ENCODE data around the gene PHACTR2. TPM values are rescaled to one million over a fixed set of nuclear protein-coding genes. Genes with fewer than 3 reads are reported as not detected.

The PHACTR2 gene
- total RNA-seq, 4 donors from 2014 or later, result 50.8 to 102 (median 65.1) TPM

DNA sequence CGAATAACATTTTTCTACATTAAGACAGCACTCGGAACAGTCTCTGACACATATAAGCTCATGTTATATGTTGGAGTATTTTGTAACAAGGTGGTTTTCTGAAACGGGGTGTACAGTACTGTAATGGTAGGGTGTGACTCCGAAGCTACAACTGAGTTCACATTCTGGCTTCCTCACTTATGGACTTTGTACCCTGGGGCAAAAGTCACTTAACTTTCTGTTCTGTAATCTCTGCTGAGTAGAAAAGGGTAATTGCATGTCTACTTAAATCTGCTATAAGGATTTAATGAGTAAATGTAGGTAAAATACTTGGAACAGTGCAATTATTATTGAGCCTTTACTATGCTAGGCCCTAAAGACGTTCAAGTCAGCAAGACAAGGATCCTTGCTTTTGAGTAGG, 160.6 kb downstream of the PHACTR2 start:
- TF ChIP-seq, protein P1, sequence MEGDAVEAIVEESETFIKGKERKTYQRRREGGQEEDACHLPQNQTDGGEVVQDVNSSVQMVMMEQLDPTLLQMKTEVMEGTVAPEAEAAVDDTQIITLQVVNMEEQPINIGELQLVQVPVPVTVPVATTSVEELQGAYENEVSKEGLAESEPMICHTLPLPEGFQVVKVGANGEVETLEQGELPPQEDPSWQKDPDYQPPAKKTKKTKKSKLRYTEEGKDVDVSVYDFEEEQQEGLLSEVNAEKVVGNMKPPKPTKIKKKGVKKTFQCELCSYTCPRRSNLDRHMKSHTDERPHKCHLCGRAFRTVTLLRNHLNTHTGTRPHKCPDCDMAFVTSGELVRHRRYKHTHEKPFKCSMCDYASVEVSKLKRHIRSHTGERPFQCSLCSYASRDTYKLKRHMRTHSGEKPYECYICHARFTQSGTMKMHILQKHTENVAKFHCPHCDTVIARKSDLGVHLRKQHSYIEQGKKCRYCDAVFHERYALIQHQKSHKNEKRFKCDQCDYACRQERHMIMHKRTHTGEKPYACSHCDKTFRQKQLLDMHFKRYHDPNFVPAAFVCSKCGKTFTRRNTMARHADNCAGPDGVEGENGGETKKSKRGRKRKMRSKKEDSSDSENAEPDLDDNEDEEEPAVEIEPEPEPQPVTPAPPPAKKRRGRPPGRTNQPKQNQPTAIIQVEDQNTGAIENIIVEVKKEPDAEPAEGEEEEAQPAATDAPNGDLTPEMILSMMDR (IDR thresholded peaks at IDR 0.05), result no peak
- DNase-seq (ENCODE audit: low spot score) (no peak), ATAC-seq (ENCODE audit: low FRiP score) (no peak)

DNA sequence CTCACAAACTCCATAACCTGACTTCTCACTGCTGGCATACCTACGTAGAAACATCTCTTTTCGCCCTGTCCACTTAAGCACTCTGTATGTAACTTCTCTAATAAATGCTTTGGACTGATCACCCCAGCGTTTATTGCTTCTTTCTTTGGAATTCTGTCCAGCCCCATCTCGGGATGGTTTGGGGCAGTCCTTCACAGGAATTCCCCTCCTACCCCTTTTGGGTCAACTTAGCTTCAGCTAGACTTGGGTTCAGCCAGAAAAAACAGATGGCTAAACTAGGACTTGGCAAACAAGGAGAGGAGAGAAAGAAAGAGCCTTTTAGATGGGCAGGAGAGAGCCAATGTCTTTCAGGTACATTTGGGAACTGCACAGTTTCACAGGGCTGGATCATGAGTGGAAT, 161.4 kb downstream of the PHACTR2 start:
- ATAC-seq (ENCODE audit: low FRiP score) (no peak), DNase-seq (ENCODE audit: low spot score) (no peak)
- TF ChIP-seq, protein P1 (IDR thresholded peaks at IDR 0.05), result no peak

DNA sequence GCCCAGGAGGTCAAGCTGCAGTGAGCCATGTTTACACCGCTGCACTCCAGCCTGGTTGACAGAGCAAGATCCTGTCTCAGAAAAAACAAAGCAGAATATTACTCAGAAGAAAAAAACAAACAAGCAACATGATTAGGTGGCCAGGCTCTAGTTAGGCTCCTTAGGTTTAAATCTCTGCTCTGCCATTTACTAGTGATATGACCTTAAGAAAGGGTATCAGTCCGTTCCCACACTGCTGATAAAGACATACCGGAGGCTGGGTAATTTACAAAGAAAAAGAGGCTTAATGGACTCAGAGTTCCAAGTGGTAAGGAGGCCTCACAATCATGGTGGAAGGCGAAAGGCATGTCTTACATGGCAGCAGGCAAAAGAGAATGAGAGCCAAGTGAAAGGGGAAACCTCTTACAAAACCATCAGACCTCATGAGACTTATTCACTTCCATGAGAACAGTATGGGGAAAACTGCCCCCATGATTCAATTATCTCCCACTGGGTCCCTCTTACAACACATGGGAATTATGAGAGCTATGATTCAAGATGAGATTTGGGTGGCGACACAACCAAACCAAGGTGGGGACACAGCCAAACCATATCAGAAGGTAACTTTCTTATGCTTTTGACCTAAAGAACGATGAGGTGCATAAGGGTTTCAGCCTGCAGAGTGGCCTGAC, 163.0 kb downstream of the PHACTR2 start:
- DNase-seq (ENCODE audit: low spot score), result no peak
- no peak for ATAC-seq (ENCODE audit: low FRiP score)
- TF ChIP-seq, protein P1 (IDR thresholded peaks at IDR 0.05), result no peak

DNA sequence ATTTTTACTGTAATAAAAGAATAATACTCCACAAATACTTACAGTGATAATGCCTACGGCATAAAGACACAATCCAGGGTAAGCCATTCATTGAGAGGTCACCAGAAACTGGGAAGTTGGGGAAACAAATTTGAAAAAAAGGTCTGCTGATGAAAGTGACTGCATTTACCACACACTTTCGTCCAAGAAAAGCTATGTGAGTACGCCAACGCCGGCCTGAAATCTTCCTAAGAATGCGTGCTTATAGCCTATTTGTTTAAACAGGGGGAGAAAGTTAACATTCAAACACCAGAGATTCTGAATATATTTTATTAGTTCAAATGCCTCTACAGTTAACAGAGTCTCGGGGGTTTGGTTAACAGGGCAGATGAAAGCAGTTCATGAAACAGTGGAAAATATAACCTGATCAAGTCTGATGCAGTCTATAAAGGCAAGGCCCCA, 164.7 kb downstream of the PHACTR2 start:
- ATAC-seq (ENCODE audit: low FRiP score), result no peak
- TF ChIP-seq, protein P1 (IDR thresholded peaks at IDR 0.05), result no peak

DNA sequence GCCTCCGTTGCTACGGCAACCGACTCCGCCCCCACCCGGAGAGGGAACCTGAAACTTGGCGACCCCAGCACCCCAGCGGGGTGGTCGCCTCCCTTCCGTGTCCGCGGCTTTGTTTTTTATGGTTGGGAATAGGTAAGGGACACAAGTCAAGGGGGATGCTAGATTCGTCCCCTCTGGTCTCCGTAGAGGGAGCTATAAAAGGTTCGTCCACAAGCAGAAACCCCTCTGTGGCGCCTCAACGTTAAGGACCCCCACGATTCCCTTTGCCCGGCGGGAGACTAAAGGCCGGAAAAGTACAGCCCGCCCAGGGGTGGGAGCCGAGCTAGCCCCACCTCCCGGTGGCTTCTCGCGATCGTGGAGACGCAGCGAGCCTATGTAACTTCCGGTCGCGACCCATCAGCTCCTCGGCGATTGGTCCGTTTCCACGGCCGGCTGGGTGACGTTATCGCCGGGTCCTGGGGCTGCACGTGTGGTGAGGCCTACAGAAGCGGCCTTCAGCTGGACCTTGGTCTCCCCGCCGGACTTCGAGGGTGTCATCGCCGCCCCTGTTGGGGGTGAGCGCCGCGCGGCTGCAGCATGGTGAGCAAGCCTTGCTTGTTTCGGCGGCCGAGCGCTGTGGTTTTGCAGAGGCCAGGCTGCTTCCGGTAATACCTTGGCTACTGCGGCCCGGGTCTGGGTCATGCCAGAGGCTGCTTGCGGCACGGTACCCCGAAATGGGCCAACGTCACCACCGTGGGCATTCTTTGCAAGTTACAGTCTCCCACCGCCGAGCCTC, 165.3 kb downstream of the PHACTR2 start, which contains the start of gene LTV1:
Gene LTV1, plus strand, starts transcription at position 437 of the 775 bp plus-strand sequence. Its CDS starts 140 bp downstream, at position 577.
- TF ChIP-seq, protein P1 (IDR thresholded peaks at IDR 0.05), result no peak
- ATAC-seq (ENCODE audit: low FRiP score), result peak; percentile 99
- peak; percentile 83 for DNase-seq (ENCODE audit: low spot score)

More for the DNA sequence above, 164.7 kb downstream of the PHACTR2 start:
- DNase-seq (ENCODE audit: low spot score), result no peak

DNA sequence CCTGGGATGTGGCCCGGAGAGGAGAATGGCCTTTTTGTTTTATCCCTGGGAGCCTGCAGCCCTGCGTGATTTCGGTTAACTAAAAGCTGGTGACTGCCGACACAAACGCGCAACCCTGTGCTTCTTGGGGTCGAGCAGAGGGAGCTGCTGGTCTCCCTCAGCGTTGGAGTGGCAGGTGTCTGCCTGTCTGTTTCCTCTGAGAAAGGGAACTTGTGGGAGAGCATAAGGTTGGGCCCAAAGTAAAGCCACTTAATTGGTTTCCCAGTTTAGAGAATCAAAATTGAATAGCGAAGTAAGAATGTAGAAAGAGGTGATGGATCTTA, 165.9 kb downstream of the PHACTR2 start:
- TF ChIP-seq, protein P1 (IDR thresholded peaks at IDR 0.05), result no peak
- DNase-seq (ENCODE audit: low spot score) (no peak), ATAC-seq (ENCODE audit: low FRiP score) (peak; percentile 6)
